Psoas muscle (tissue), 8 donors: Measurements from ENCODE around the gene CSF3. TPM values are rescaled to one million over a fixed set of nuclear protein-coding genes. Genes with fewer than 3 reads are reported as not detected.

Experiments used
- ATAC-seq, 4 donors: fragments of 200-7000 bp; cut with Tn5 transposase; one replicate each; pipeline ENCODE4 v1.9.1; 2020; ENCODE audit warnings: moderate library complexity in 3 of 4, mild to moderate bottlenecking in 2 of 4
- DNase-seq, 2 donors: peaks; one replicate each; pipeline ENCODE4 v3.0.0-alpha.2; 2020
- H3K27ac ChIP-seq: fragments of 200-600 bp; one replicate; pipeline ENCODE4 v1.8.0; 2022
- H3K27me3 ChIP-seq, 3 donors: fragments of 200-600 bp in 1 of 3; one replicate each; pipeline versions ENCODE4 v1.6.1 to v1.8.0; 2013 to 2022; ENCODE audit warnings: low read length in 2 of 3, mild to moderate bottlenecking in 2 of 3, moderate library complexity in 1 of 3; ENCODE audit not compliant: insufficient read depth in 3 of 3
- H3K36me3 ChIP-seq, 2 donors: fragments of 200-600 bp in 1 of 2; one replicate each; pipeline versions ENCODE4 v1.6.1 to v1.8.0; 2013 to 2022; ENCODE audit warnings: low read depth in 1 of 2, mild to moderate bottlenecking in 1 of 2, moderate library complexity in 1 of 2; ENCODE audit not compliant: insufficient read depth in 1 of 2
- H3K4me1 ChIP-seq: fragments of 200-600 bp; one replicate; pipeline ENCODE4 v1.8.0; 2022
- H3K4me3 ChIP-seq: fragments of 200-600 bp; one replicate; pipeline ENCODE4 v1.8.0; 2022; ENCODE audit warnings: mild to moderate bottlenecking
- H3K9me3 ChIP-seq: fragments of 200-600 bp; one replicate; pipeline ENCODE4 v1.8.0; 2022
- WGBS, 3 donors: extraction: QIAGEN DNeasy Blood & Tissue Kit; methylation state at CpG; one replicate each; pipeline versions ENCODE4 v1.1.6 to v1.1.7; 2013; 5-methylcytosine and 5-hydroxymethylcytosine counted together
- intact Hi-C, 2 donors: fragments of 100-400 bp; cut with DNase I; formaldehyde crosslinking; loops; one replicate each; pipeline versions ENCODE4 v1.11.0 to v1.14.2; 2022
- polyA plus RNA-seq, 3 donors: library from polyadenylated mRNA; stranded (reverse); fragments of 200-250 nt; gene quantifications; one replicate each; pipeline ENCODE4 v1.2.3, GENCODE V29; 2013
- total RNA-seq, 4 donors: library from RNA; stranded (reverse); fragmentation: NEBNext Ultra II Directional in 2 of 4; extraction: Animal tissue kit (Norgen Biotek cat#: 25700) in 2 of 4; gene quantifications; one replicate each; pipeline versions ENCODE4 v1.2.1 to v1.2.4, GENCODE V29; 2021 to 2023
- TF ChIP-seq, protein P1 (sequence below): fragments of 200-600 bp; IDR thresholded peaks from one replicate; pipeline ENCODE4 v1.8.0; 2022; ENCODE audit warnings: antibody characterized with exemption
- donor health status: healthy with polysubstance abuse.
- donor health status: DM: no; HTN: no; CAD: no; lungs with moderate emphysema.
- donor health status: Bipolar disorder and iron deficiency.
- donor health status: healthy.
- donor health status: DM: yes; HTN: yes; CAD: no.
- donor health status: DM: no; HTN: no; CAD: no.
- donor health status: DM: no; HTN: no; CAD: no.
- donor health status: DM: yes; HTN: yes; CAD: no.

Gene CSF3
- total and polyA plus RNA-seq, 7 donors = 0.30 to 46.2 (median 3.9) TPM

- 51 to 59% (median 59%) methylated on average over 8 of the region's 8 CpGs for WGBS, 3 donors
- H3K9me3 ChIP-seq = no peaks in the 10 kb centered on the region
- peaks cover 0 to under 1% of the 10 kb centered on the region in 2 donors for H3K36me3 ChIP-seq
- H3K4me1 ChIP-seq = peaks cover 10% of the 10 kb centered on the region
- H3K27ac ChIP-seq = peak overlapping the region; percentile 63
- DNase-seq (no peak), ATAC-seq (no peak)
- TF ChIP-seq, protein P1, sequence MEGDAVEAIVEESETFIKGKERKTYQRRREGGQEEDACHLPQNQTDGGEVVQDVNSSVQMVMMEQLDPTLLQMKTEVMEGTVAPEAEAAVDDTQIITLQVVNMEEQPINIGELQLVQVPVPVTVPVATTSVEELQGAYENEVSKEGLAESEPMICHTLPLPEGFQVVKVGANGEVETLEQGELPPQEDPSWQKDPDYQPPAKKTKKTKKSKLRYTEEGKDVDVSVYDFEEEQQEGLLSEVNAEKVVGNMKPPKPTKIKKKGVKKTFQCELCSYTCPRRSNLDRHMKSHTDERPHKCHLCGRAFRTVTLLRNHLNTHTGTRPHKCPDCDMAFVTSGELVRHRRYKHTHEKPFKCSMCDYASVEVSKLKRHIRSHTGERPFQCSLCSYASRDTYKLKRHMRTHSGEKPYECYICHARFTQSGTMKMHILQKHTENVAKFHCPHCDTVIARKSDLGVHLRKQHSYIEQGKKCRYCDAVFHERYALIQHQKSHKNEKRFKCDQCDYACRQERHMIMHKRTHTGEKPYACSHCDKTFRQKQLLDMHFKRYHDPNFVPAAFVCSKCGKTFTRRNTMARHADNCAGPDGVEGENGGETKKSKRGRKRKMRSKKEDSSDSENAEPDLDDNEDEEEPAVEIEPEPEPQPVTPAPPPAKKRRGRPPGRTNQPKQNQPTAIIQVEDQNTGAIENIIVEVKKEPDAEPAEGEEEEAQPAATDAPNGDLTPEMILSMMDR = no peak
- peak overlapping the region; percentile 4 for H3K4me3 ChIP-seq
- intact Hi-C loops = no loop called here
- no peaks in the 10 kb centered on the region for H3K27me3 ChIP-seq
Measured at GRCh38 chr17:40058186-40058784, 43.0 kb downstream of the CSF3 start.

DNA sequence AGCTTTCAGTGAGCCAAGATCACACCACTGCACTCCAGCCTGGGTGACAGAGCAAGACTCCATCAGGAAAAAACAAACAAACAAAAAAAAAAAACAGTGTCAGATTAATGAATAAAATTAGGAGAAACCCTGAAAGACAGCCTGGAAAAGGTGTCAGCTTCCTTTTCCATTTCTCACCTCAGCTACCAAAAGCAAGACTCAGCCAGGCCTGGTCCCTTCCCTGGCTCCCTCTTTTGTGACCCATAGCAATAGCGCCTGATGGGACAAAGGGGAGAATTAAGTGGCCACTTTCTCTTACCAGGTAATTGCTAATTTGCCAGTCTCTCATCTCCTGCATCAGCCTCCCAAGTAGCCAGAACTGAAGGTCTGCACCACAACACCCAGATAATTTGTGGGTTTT lies 43.6 kb downstream of the CSF3 start:
- Histone ChIP-seq H3K27ac (peak overlapping the region; percentile 63), H3K4me1 (peaks cover 6% of the 10 kb centered on the region), H3K4me3 (no peak overlapping the region), H3K27me3 (no peaks in the 10 kb centered on the region), H3K9me3 (no peaks in the 10 kb centered on the region), H3K36me3 (no peaks in the 10 kb centered on the region)
- WGBS, 3 donors = 94 to 100% (median 98%) methylated on average over 1 of the region's 1 CpG
- intact Hi-C loops = no loop called here
- TF ChIP-seq, protein P1 = no peak
- ATAC-seq (no peak), DNase-seq (no peak)

GRCh38 chr17:40059729-40060475 lies 44.7 kb downstream of the CSF3 start:
- intact Hi-C loops = loop anchor here in 1 of 2 donors (5.0 kb wide), 1 partner anchor 107 kb away; no protein-coding TSS in a partner anchor
- TF ChIP-seq, protein P1 = no peak
- no peak for DNase-seq
- Histone ChIP-seq H3K27ac (no peak overlapping the region), H3K27me3 (no peaks in the 10 kb centered on the region), H3K9me3 (no peaks in the 10 kb centered on the region), H3K36me3 (no peaks in the 10 kb centered on the region), H3K4me3 (no peak overlapping the region), H3K4me1 (peaks cover 16% of the 10 kb centered on the region)
- WGBS, 3 donors = 63 to 79% (median 67%) methylated on average over 8 of the region's 8 CpGs
- no peak for ATAC-seq

DNA sequence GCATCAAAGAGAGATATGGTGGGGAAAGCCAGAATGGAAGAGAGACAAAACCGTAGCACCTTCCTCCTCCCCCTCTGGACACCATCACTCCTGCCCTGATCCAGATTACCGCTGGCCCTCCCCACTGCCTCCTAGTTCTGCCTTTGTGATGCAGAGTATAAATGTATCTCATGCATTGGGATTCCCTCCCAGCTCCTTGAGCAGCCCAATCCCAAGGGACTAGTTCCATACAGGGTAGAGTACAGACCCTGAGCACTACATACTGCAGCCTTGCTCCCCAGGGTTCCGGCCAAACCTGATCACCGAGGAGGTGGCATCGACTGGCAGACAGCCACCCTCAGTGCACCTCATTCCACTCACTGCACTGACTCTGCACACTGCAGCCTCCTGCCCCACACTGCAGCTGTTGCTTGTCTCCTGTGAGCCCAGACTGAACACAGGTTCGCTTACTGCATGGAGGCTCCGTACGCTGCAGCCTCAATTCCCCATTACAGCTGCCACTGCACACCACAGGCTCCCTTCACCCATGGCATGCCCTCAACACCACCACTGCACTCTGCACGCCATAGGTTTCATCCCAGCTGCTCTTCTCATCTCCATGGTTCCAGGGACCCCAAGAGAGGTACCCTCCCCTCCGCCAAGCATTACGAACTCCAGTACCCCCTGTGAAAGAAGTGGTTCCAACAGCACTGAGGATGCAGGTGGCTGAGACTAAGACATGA lies 45.8 kb downstream of the CSF3 start:
- H3K4me1 ChIP-seq = peaks cover 27% of the 10 kb centered on the region
- TF ChIP-seq, protein P1 = no peak
- H3K4me3 ChIP-seq = no peak overlapping the region
- intact Hi-C loops = loop anchor here in 1 of 2 donors (5.0 kb wide), 1 partner anchor 106 kb away; no protein-coding TSS in a partner anchor
- ATAC-seq = no peak
- 74 to 75% (median 75%) methylated on average over 11 of the region's 11 CpGs for WGBS, 3 donors
- no peaks in the 10 kb centered on the region for H3K9me3 ChIP-seq
- DNase-seq = no peak
- no peaks in the 10 kb centered on the region for H3K27me3 ChIP-seq
- no peaks in the 10 kb centered on the region for H3K36me3 ChIP-seq
- H3K27ac ChIP-seq = no peak overlapping the region
